Measurements from ENCODE around the gene ALCAM.

DNA sequence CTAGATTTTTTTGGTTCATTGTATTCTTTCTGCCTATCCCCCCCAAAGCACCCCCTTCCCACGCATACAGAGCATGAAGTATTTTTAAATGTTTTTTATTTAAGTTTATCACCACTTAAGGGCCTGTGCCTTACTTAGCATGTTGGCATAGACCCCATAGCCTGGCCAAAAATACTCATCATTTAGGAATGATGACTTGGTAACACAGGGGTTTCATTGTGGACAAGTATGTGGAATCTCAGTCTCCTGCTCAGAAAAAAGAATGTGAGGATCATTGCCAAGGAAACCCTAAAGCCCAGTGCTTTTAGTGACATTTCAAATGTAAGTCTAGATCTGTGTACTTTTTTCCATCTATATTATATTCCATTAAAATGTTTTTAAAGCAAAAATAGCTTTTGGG lies 146.3 kb downstream of the ALCAM start:
- no peak for TF ChIP-seq POLR2AphosphoS5 (IDR thresholded peaks at IDR 0.05; ENCODE audit: low read depth, low read length)
- no peak for TF ChIP-seq TAF1 (IDR thresholded peaks at IDR 0.05; ENCODE audit: borderline replicate concordance, insufficient read depth, low read length)
- no peak for TF ChIP-seq REST (IDR thresholded peaks at IDR 0.05; ENCODE audit: insufficient read depth in 1 of 2, low read depth in 2 of 2, low read length in 2 of 2)
- no peak for TF ChIP-seq SIN3A (IDR thresholded peaks at IDR 0.05; ENCODE audit: borderline replicate concordance, insufficient read depth, low read length)
